Astrocyte (in vitro differentiated cells and primary cell): ENCODE measurements around the gene ZNF512. TPM values are rescaled to one million over a fixed set of nuclear protein-coding genes. Genes with fewer than 3 reads are reported as not detected.

Experiments used
- DNase-seq: peaks from one replicate; pipeline ENCODE4 v3.0.0-alpha.2; 2010; ENCODE audit warnings: low read depth
- FAIRE-seq: peaks from 2 replicates; lab custom pipeline; 2011; peaks lifted over from hg19 to GRCh38; lab: Jason Lieb, UNC
- H2AFZ ChIP-seq: 2 replicates; pipeline ENCODE4 v1.6.0; 2012; ENCODE audit warnings: low read depth, low read length, inconsistent platforms
- H3K27ac ChIP-seq: 2 replicates; pipeline ENCODE4 v1.5.1; 2011; ENCODE audit warnings: low read depth, low read length, inconsistent platforms
- H3K27me3 ChIP-seq: 2 replicates; pipeline ENCODE4 v1.6.0; 2011; ENCODE audit warnings: low read length, inconsistent platforms; ENCODE audit not compliant: insufficient read depth
- H3K36me3 ChIP-seq: 2 replicates; pipeline ENCODE4 v1.5.1; 2011; ENCODE audit warnings: low read length, inconsistent platforms; ENCODE audit not compliant: insufficient read depth
- H3K4me1 ChIP-seq: 2 replicates; pipeline ENCODE4 v1.5.1; 2011; ENCODE audit warnings: low read length, inconsistent platforms; ENCODE audit not compliant: insufficient read depth
- H3K4me2 ChIP-seq: 2 replicates; pipeline ENCODE4 v1.6.0; 2012; ENCODE audit warnings: low read length, inconsistent platforms
- H3K4me3 ChIP-seq: 2 replicates; pipeline ENCODE4 v1.5.1; 2011; ENCODE audit warnings: low read depth, mild to moderate bottlenecking, low read length, inconsistent platforms; ENCODE audit not compliant: insufficient read depth
- H3K79me2 ChIP-seq: 2 replicates; pipeline ENCODE4 v1.6.0; 2012; ENCODE audit warnings: mild to moderate bottlenecking, low read length, inconsistent platforms; ENCODE audit not compliant: insufficient read depth
- H3K9ac ChIP-seq: 2 replicates; pipeline ENCODE4 v1.6.0; 2012; ENCODE audit warnings: mild to moderate bottlenecking, low read length, inconsistent platforms
- H3K9me3 ChIP-seq: 2 replicates; pipeline ENCODE4 v1.5.1; 2012; ENCODE audit warnings: low read depth, mild to moderate bottlenecking, low read length, inconsistent platforms; ENCODE audit not compliant: insufficient read depth
- H4K20me1 ChIP-seq: 2 replicates; pipeline ENCODE4 v1.6.0; 2012; ENCODE audit warnings: low read length, inconsistent platforms; ENCODE audit not compliant: insufficient read depth
- H3K27ac Mint-ChIP-seq: one replicate; pipeline ENCODE4 v1.8.0; 2021; ENCODE audit warnings: mild to moderate bottlenecking, mixed read lengths; ENCODE audit not compliant: unreplicated experiment
- H3K27me3 Mint-ChIP-seq: one replicate; pipeline ENCODE4 v1.8.0; 2021; ENCODE audit warnings: low read depth, mixed read lengths; ENCODE audit not compliant: unreplicated experiment
- H3K36me3 Mint-ChIP-seq: one replicate; pipeline ENCODE4 v1.8.0; 2021; ENCODE audit warnings: low read depth, mixed read lengths; ENCODE audit not compliant: unreplicated experiment
- H3K4me1 Mint-ChIP-seq: one replicate; pipeline ENCODE4 v1.8.0; 2021; ENCODE audit warnings: low read depth, mixed read lengths; ENCODE audit not compliant: unreplicated experiment
- H3K4me3 Mint-ChIP-seq: one replicate; pipeline ENCODE4 v1.8.0; 2021; ENCODE audit warnings: mild to moderate bottlenecking, moderate library complexity, mixed read lengths; ENCODE audit not compliant: unreplicated experiment
- H3K9me3 Mint-ChIP-seq: one replicate; pipeline ENCODE4 v1.8.0; 2021; ENCODE audit warnings: mild to moderate bottlenecking, mixed read lengths; ENCODE audit not compliant: unreplicated experiment
- EZH2 ChIP-seq: IDR thresholded peaks from 2 replicates; pipeline ENCODE4 v1.6.1; 2012; ENCODE audit warnings: mild to moderate bottlenecking, low read length, inconsistent platforms; ENCODE audit not compliant: insufficient read depth
- total RNA-seq: library from RNA; stranded (reverse); gene quantifications from 2 replicates; pipeline ENCODE4 v1.2.1, GENCODE V29; 2021
- TF ChIP-seq, protein P1 (sequence below): IDR thresholded peaks from 2 replicates; pipeline ENCODE4 v1.5.1; 2011; ENCODE audit warnings: low read depth, mild to moderate bottlenecking, inconsistent platforms, low read length, moderate library complexity; ENCODE audit not compliant: insufficient read depth

ZNF512 gene
- total RNA-seq, 1 donor from 2014 or later, result 32.5 TPM

DNA sequence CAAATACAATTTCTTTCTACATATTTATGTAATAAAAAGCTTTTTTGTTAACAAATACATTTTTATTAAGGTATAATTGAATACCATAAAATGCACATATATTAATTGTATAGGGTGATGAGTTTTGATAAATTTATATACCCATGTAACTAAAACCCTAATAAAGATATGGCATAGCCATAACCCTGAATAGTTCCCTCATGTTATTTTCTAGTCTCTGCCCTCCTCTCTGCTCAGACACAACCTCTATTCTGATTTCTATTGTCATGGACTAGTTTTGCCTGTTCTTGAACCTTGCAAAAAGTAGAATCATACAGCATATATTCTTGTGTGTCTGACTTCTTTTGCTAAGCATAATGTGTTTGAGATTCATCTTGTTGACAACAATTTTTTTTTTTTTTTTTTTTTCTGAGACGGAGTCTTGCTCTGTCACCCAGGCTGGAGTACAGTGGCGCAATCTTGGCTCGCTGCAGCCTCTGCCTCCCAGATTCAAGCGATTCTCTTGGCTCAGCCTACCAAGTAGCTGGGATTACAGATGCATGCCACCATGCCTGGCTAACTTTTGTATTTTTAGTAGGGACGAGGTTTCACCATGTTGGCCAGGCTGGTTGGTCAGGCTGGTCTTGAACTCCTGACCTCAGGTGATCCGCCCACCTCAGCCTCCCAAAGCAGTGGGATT, 38.6 kb upstream of the ZNF512 start:
- no peak overlapping the region for H3K9ac ChIP-seq
- H3K27ac ChIP-seq, result no peak overlapping the region
- no peaks in the 10 kb centered on the region for H3K9me3 ChIP-seq
- H2AFZ ChIP-seq, result no peak overlapping the region
- FAIRE-seq, result no peak
- H3K4me1 ChIP-seq, result no peaks in the 10 kb centered on the region
- Mint-ChIP-seq H3K9me3 (peaks cover 14% of the 10 kb centered on the region), H3K27me3 (peaks cover 2% of the 10 kb centered on the region), H3K36me3 (no peaks in the 10 kb centered on the region), H3K27ac (no peak overlapping the region), H3K4me3 (no peak overlapping the region), H3K4me1 (no peaks in the 10 kb centered on the region)
- no peaks in the 10 kb centered on the region for H3K36me3 ChIP-seq
- no peaks in the 10 kb centered on the region for H4K20me1 ChIP-seq
- no peak overlapping the region for H3K4me3 ChIP-seq
- no peak for DNase-seq
- H3K79me2 ChIP-seq, result no peaks in the 10 kb centered on the region
- TF ChIP-seq, protein P1, sequence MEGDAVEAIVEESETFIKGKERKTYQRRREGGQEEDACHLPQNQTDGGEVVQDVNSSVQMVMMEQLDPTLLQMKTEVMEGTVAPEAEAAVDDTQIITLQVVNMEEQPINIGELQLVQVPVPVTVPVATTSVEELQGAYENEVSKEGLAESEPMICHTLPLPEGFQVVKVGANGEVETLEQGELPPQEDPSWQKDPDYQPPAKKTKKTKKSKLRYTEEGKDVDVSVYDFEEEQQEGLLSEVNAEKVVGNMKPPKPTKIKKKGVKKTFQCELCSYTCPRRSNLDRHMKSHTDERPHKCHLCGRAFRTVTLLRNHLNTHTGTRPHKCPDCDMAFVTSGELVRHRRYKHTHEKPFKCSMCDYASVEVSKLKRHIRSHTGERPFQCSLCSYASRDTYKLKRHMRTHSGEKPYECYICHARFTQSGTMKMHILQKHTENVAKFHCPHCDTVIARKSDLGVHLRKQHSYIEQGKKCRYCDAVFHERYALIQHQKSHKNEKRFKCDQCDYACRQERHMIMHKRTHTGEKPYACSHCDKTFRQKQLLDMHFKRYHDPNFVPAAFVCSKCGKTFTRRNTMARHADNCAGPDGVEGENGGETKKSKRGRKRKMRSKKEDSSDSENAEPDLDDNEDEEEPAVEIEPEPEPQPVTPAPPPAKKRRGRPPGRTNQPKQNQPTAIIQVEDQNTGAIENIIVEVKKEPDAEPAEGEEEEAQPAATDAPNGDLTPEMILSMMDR, result no peak
- TF ChIP-seq EZH2, result no peak
- no peak overlapping the region for H3K4me2 ChIP-seq
- no peaks in the 10 kb centered on the region for H3K27me3 ChIP-seq

DNA sequence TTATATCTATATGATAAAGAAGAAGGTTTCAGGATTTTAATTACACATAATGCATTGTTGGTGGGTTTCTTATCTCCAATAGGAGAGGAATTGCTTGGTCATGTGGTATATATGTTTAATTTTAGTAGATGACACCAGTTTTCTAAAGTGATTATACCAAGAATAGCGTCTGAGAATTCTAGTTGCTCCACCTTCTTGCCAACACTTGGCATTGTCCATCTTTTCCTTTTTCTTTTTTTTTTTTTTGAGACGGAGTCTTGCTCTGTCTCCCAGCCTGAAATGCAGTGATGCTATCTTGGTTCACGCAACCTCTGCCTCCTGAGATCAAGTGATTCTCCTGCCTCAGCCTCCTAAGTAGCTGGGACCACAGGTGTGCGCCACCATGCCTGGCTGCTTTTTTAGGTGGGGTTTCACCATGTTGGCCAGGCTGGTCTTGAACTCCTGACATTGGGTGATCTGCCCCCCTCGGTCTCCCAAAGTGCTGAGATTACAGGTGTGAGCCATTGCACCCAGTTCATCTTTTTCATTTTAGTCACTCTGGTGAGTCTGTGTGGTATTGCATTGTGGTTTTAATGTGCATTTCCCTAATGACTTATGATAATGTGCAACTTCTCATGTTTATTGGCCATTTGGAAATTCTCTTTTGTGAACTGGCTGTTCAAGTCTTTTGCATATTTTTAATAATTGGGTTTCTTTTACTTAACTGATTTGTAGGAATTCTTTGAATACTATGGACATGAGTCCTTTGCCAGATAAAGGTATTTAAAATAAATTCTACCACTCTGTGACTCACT, 37.3 kb upstream of the ZNF512 start:
- Histone ChIP-seq H4K20me1 (no peaks in the 10 kb centered on the region), H3K27ac (no peak overlapping the region), H2AFZ (no peak overlapping the region), H3K9ac (no peak overlapping the region), H3K4me2 (no peak overlapping the region), H3K4me1 (no peaks in the 10 kb centered on the region), H3K79me2 (no peaks in the 10 kb centered on the region), H3K36me3 (no peaks in the 10 kb centered on the region), H3K27me3 (no peaks in the 10 kb centered on the region), H3K9me3 (no peaks in the 10 kb centered on the region), H3K4me3 (no peak overlapping the region)
- TF ChIP-seq, protein P1, result no peak
- TF ChIP-seq EZH2, result no peak
- Mint-ChIP-seq H3K27ac (no peak overlapping the region), H3K4me1 (no peaks in the 10 kb centered on the region), H3K27me3 (peaks cover 5% of the 10 kb centered on the region), H3K36me3 (no peaks in the 10 kb centered on the region), H3K4me3 (no peak overlapping the region), H3K9me3 (peaks cover 14% of the 10 kb centered on the region)
- FAIRE-seq (no peak), DNase-seq (peak; percentile 57)

- no peak overlapping the region for H2AFZ ChIP-seq
- no peak overlapping the region for H3K9ac ChIP-seq
- peaks cover 17% of the 10 kb centered on the region for H3K27me3 Mint-ChIP-seq
- no peaks in the 10 kb centered on the region for H3K4me1 Mint-ChIP-seq
- H3K79me2 ChIP-seq, result no peaks in the 10 kb centered on the region
- no peaks in the 10 kb centered on the region for H3K4me1 ChIP-seq
- peaks cover 15% of the 10 kb centered on the region for H3K9me3 Mint-ChIP-seq
- TF ChIP-seq, protein P1, result no peak
- TF ChIP-seq EZH2, result no peak
- no peaks in the 10 kb centered on the region for H3K9me3 ChIP-seq
- H3K27ac Mint-ChIP-seq, result no peak overlapping the region
- DNase-seq, result no peak
- no peaks in the 10 kb centered on the region for H3K36me3 Mint-ChIP-seq
- no peaks in the 10 kb centered on the region for H3K27me3 ChIP-seq
- no peaks in the 10 kb centered on the region for H4K20me1 ChIP-seq
- H3K36me3 ChIP-seq, result no peaks in the 10 kb centered on the region
- H3K4me2 ChIP-seq, result no peak overlapping the region
- no peak overlapping the region for H3K4me3 ChIP-seq
- no peak for FAIRE-seq
- no peak overlapping the region for H3K4me3 Mint-ChIP-seq
- no peak overlapping the region for H3K27ac ChIP-seq
These were observed 33.5 kb upstream of the ZNF512 start for GRCh38 chr2:27549303-27549702.
